ENCODE measurements around the gene KPNA4. TPM values are rescaled to one million over a fixed set of nuclear protein-coding genes. Genes with fewer than 3 reads are reported as not detected.

The KPNA4 gene
- total RNA-seq, 1 donor from 2014 or later = 75.0 TPM

- no peak for TF ChIP-seq CTCF (IDR thresholded peaks at IDR 0.05)
Observed at GRCh38 chr3:160588023-160588422, 22.7 kb upstream of the KPNA4 start.

GRCh38 chr3:160587105-160587504 lies 21.7 kb upstream of the KPNA4 start:
- no peak for DNase-seq (ENCODE audit: low spot score)
- Mint-ChIP-seq H3K4me3 (ENCODE audit: unreplicated experiment) (no peak overlapping the region), H3K4me1 (ENCODE audit: low read depth) (no peaks in the 10 kb centered on the region), H3K36me3 (ENCODE audit: low read depth) (peaks cover 19% of the 10 kb centered on the region), H3K27ac (ENCODE audit: unreplicated experiment) (no peak overlapping the region), H3K9me3 (ENCODE audit: low read depth) (peaks cover 79% of the 10 kb centered on the region), H3K27me3 (ENCODE audit: low read depth) (peaks cover 7% of the 10 kb centered on the region)
- TF ChIP-seq CTCF (IDR thresholded peaks at IDR 0.05) = no peak

More at GRCh38 chr3:160588023-160588422, 22.7 kb upstream of the KPNA4 start:
- Mint-ChIP-seq H3K27me3 (ENCODE audit: low read depth) (peaks cover 7% of the 10 kb centered on the region), H3K9me3 (ENCODE audit: low read depth) (peaks cover 78% of the 10 kb centered on the region), H3K4me1 (ENCODE audit: low read depth) (no peaks in the 10 kb centered on the region), H3K36me3 (ENCODE audit: low read depth) (peaks cover 23% of the 10 kb centered on the region), H3K4me3 (ENCODE audit: unreplicated experiment) (no peak overlapping the region), H3K27ac (ENCODE audit: unreplicated experiment) (no peak overlapping the region)
- DNase-seq (ENCODE audit: low spot score) = no peak

GRCh38 chr3:160586679-160587078 lies 21.3 kb upstream of the KPNA4 start:
- DNase-seq (ENCODE audit: low spot score) = no peak
- no peak overlapping the region for H3K27ac Mint-ChIP-seq (ENCODE audit: unreplicated experiment)
- no peaks in the 10 kb centered on the region for H3K4me1 Mint-ChIP-seq (ENCODE audit: low read depth)
- H3K27me3 Mint-ChIP-seq (ENCODE audit: low read depth) = peaks cover 7% of the 10 kb centered on the region
- no peak overlapping the region for H3K4me3 Mint-ChIP-seq (ENCODE audit: unreplicated experiment)
- H3K9me3 Mint-ChIP-seq (ENCODE audit: low read depth) = peaks cover 81% of the 10 kb centered on the region
- H3K36me3 Mint-ChIP-seq (ENCODE audit: low read depth) = peaks cover 21% of the 10 kb centered on the region
- no peak for TF ChIP-seq CTCF (IDR thresholded peaks at IDR 0.05)

GRCh38 chr3:160583451-160583850 lies 18.1 kb upstream of the KPNA4 start:
- H3K4me1 Mint-ChIP-seq (ENCODE audit: low read depth) = no peaks in the 10 kb centered on the region
- H3K36me3 Mint-ChIP-seq (ENCODE audit: low read depth) = peaks cover 20% of the 10 kb centered on the region
- TF ChIP-seq CTCF (IDR thresholded peaks at IDR 0.05) = no peak
- no peak for DNase-seq (ENCODE audit: low spot score)
- H3K27ac Mint-ChIP-seq (ENCODE audit: unreplicated experiment) = no peak overlapping the region
- H3K4me3 Mint-ChIP-seq (ENCODE audit: unreplicated experiment) = no peak overlapping the region
- peaks cover 64% of the 10 kb centered on the region for H3K9me3 Mint-ChIP-seq (ENCODE audit: low read depth)
- peaks cover 5% of the 10 kb centered on the region for H3K27me3 Mint-ChIP-seq (ENCODE audit: low read depth)

- Mint-ChIP-seq H3K27ac (ENCODE audit: unreplicated experiment) (no peak overlapping the region), H3K4me3 (ENCODE audit: unreplicated experiment) (no peak overlapping the region), H3K4me1 (ENCODE audit: low read depth) (peaks cover 14% of the 10 kb centered on the region), H3K9me3 (ENCODE audit: low read depth) (peaks cover 46% of the 10 kb centered on the region), H3K27me3 (ENCODE audit: low read depth) (peaks cover 2% of the 10 kb centered on the region), H3K36me3 (ENCODE audit: low read depth) (peaks cover 15% of the 10 kb centered on the region)
- DNase-seq (ENCODE audit: low spot score) = no peak
- no peak for TF ChIP-seq CTCF (IDR thresholded peaks at IDR 0.05)
Observed at GRCh38 chr3:160580938-160581337, 15.6 kb upstream of the KPNA4 start.
